ENCODE data around the gene ADNP.

Gene ADNP

DNA sequence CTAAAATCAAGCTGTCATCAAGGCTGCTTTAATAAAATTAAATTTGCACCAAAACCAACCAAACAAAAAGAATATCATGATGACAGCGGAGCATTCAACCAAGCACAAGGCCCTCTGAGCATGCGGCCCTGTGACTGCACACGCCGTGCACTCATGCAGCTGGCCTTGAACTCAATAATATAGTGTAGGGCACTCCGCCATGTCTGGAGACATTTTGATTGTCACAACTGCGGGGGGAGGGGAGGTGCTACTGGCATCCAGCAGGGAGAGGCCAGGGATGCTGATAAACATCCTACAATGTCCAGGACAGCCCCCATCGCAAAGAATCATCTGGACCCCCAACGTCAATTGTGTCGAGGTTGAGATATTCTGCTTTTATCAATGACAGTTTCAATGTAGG, 37.1 kb upstream of the ADNP start:
- DNase-seq (ENCODE audit: low spot score): no peak
- TF ChIP-seq, protein P1, sequence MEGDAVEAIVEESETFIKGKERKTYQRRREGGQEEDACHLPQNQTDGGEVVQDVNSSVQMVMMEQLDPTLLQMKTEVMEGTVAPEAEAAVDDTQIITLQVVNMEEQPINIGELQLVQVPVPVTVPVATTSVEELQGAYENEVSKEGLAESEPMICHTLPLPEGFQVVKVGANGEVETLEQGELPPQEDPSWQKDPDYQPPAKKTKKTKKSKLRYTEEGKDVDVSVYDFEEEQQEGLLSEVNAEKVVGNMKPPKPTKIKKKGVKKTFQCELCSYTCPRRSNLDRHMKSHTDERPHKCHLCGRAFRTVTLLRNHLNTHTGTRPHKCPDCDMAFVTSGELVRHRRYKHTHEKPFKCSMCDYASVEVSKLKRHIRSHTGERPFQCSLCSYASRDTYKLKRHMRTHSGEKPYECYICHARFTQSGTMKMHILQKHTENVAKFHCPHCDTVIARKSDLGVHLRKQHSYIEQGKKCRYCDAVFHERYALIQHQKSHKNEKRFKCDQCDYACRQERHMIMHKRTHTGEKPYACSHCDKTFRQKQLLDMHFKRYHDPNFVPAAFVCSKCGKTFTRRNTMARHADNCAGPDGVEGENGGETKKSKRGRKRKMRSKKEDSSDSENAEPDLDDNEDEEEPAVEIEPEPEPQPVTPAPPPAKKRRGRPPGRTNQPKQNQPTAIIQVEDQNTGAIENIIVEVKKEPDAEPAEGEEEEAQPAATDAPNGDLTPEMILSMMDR (IDR thresholded peaks at IDR 0.05): no peak
- Histone ChIP-seq H3K4me3 (no peak overlapping the region), H3K27ac (no peak overlapping the region)

DNA sequence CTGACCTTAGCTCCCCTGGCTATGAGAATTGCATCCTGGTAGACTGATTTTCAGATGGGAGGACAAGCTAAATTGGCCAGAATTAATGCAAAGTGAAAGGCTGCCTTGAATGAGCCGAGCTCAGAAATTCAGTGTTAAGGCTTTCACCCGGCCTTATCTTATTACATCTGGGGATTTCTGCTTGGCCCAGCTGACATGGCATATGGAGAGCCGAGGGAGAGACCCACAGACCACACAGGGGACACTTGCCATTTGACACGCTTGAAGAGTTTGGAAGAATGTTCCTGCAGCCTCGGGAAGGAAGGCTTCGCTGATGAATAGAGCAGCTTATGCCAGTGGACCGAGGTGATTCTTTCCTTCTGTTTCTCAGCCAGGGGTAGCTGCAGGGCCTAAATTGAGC, 36.3 kb upstream of the ADNP start:
- TF ChIP-seq, protein P1 (IDR thresholded peaks at IDR 0.05): no peak
- H3K27ac ChIP-seq: no peak overlapping the region
- no peak for DNase-seq (ENCODE audit: low spot score)

DNA sequence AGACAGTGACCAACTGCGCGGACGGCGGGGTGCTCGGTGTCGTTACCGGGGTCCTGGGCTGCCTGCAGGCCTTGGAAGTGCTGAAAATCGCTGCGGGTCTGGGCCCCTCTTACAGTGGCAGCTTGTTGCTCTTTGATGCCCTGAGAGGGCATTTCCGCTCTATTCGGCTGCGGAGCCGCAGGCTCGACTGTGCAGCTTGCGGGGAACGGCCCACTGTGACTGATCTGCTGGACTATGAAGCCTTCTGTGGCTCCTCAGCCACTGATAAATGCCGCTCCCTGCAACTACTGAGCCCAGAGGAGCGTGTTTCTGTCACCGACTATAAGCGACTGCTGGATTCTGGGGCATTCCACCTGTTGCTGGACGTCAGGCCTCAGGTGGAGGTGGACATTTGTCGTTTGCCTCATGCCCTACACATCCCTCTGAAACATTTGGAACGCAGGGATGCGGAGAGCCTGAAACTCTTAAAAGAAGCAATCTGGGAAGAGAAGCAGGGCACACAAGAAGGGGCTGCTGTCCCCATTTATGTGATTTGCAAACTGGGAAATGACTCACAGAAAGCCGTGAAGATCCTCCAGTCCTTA, 28.4 kb upstream of the ADNP start:
- Histone ChIP-seq H3K4me3 (peak overlapping the region; percentile 90), H3K27ac (peak overlapping the region in 1 of 2 donors; percentile 90)
- TF ChIP-seq, protein P1 (IDR thresholded peaks at IDR 0.05): no peak
- DNase-seq (ENCODE audit: low spot score): no peak

More for the DNA sequence above, 36.3 kb upstream of the ADNP start:
- no peak overlapping the region for H3K4me3 ChIP-seq

DNA sequence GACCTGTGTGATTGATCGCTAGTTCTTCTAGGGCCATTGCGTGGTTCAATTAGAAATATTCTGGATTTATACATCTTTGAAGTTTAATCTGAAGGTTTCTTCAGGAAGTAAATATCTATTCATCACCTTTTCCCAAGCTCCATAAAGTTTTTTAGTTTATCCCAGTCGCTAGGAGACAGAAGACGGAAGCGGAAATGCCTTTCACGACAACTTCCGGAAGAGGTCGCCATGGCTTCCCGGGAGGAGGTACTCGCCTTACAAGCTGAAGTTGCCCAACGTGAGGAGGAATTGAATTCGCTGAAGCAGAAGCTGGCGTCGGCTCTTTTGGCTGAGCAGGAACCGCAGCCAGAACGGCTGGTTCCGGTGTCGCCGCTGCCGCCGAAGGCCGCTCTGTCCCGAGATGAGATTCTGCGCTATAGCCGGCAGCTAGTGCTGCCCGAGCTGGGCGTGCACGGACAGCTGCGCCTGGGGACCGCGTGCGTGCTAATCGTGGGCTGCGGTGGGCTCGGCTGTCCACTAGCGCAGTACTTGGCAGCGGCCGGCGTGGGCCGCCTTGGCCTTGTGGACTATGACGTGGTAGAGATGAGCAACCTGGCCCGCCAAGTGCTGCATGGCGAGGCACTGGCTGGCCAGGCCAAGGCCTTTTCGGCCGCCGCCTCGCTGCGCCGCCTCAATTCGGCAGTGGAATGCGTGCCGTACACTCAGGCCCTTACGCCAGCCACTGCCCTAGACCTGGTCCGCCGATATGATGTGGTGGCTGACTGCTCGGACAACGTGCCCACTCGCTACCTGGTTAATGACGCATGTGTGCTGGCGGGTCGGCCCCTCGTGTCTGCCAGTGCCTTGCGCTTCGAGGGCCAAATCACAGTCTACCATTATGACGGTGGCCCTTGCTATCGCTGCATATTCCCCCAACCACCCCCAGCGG, 27.6 kb upstream of the ADNP start, which contains the start of gene MOCS3:
TSS of gene MOCS3 (plus strand) at position 204 of the 928 bp plus-strand sequence. CDS start at position 229, 25 bp downstream.
- Histone ChIP-seq H3K27ac (peak within 1 kb of the TSS; percentile 84 to 90), H3K4me3 (peak within 1 kb of the TSS; percentile 90)
- TF ChIP-seq, protein P1 (IDR thresholded peaks at IDR 0.05): no peak
- DNase-seq (ENCODE audit: low spot score): peak; percentile 92

DNA sequence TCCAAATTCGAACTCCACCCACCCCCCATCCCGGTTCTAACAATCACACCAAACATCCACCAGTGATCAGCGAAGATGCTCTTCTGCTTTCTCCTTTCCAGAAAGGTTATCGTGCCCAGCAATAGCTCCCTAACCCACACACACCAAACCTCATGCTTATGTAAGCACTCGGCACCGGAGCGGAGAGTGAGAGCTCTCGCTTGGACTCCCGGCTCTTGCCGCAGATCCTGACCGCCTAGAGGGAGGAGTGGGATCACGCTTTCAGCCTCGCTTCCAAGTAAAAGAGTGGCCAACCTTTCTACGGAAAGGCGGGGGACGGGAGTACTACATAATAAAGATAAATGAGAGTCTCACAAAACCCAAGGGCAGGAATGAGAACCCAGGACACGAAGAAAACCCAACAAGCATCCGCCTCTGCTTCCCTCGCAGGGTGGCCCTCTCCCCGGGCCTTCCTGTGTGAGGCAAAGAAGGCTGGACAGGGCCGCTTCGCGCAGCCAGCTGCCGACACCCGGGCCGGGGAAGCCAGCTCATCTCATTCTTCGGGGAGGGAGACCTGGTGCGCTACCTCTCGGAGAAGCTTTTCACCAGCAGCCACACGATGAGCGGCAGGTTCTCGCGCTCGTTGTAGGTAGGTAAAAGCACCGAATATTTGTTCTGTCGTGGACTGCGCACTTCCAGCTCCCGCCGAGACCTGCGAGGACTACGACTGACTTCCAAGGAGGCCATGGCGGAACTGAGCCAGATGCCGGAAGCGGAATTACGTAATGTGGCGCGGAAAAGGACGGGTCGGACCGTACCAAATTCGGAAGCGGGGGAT, 26.8 kb upstream of the ADNP start, which contains the start of gene DPM1:
TSS of gene DPM1 (minus strand) at position 735 of the 817 bp plus-strand sequence. CDS start at position 726, 9 bp downstream.
- Histone ChIP-seq H3K4me3 (peak within 1 kb of the TSS; percentile 90), H3K27ac (peak within 1 kb of the TSS; percentile 84 to 90)
- TF ChIP-seq, protein P1 (IDR thresholded peaks at IDR 0.05): no peak
- peak; percentile 87 for DNase-seq (ENCODE audit: low spot score)

DNA sequence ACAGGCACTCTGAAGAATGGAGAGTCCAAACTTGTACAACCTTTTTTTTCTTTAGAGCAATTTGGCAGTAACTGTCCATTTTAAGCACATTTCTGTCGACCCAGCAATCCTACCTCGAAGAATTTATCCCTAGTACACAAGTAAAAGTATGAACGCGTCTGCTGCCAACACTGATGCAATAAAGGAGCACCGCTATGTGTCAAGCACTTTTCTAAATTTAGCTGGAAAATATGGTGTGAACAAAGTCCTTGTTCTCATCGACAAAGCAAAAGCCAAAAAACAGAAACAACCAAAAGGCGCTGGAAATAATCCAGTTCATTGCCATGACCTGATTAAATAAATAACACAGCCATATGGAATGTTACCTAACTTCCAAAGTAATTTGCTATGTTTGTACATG, 26.0 kb upstream of the ADNP start:
- Histone ChIP-seq H3K4me3 (peak overlapping the region; percentile 90), H3K27ac (peak overlapping the region; percentile 84 to 90)
- TF ChIP-seq, protein P1 (IDR thresholded peaks at IDR 0.05): no peak
- DNase-seq (ENCODE audit: low spot score): no peak

All from coronary artery (tissue), 2 donors.